Measurements from ENCODE around the gene C3.
A peak's percentile ranks its signal among the peaks of the same experiment; 100 is the strongest.
"Not testable (repeated sequence)": the region's sequence is repeated elsewhere in the genome, so short reads cannot be mapped to it uniquely, and the experiment has no call there.

The C3 gene

DNA sequence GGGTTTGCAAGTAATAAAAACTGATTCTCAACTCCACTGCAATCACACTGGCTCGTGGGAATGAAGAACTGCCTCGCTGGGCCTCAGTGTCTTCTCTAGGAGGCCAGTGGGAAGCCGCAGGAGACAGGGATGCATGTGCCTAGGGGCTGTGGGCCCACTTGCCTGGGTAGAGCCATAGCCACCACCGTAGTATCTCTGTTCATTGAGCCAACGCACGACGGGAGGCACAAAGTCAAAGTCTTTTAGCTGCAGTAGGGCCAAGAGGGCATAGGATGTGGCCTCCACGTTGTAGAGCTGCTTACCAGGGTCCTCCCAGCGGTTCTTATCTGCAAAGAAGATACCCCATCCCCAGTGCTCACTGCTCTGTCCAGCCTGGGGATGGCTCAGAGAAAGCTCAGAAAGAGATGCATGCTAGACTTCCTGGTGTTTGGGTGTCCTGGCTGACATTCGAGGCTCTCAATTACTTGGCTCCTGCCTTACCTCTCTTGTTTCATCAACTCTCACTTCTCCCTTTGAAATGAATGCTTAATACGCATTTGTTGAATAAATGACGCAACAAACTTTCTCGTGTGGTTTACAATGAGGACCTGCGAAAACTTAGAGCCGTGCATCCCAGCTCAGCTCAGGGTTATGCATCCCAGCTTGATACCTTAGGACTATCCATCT is 34.4 kb downstream of the C3 start:
- DNase-seq, result no peak

DNA sequence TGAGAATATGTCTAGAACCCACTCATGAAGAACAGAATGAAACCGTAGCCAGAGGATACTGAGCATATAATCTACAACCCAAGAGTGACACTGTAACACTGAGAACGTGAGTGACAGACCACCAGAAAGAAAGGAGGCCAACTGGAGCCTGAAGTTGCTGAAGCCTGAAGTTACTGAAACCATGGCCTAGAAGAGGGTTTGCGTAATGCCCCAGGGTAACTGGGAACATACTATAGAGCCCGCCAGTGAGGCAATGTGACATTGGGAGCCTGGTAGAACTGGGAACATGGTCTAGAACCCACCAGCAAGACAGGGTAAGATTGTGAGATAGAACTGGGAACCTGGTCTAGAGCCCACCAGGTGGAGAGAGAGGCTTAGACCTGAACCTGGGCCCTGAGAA is 35.0 kb downstream of the C3 start:
- no peak for DNase-seq

DNA sequence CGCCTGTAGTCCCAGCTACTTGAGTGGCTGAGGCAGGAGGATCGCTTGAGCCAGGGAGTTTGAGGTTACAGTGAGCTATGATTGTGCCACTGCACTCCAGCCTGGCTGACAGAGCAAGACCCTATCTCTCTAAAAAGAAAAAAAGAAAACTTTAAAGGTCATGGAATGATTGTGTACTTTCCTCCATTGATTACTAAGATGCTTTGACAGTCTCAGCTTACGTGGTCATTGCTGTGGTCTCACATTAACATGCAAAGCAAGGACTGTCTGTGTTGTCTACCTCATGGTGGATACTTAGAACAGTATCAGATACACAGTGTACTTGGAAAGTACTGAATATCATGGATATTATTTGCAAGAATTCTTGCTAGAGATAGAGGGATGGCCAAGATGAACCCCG is 36.5 kb downstream of the C3 start:
- DNase-seq, result no peak

DNA sequence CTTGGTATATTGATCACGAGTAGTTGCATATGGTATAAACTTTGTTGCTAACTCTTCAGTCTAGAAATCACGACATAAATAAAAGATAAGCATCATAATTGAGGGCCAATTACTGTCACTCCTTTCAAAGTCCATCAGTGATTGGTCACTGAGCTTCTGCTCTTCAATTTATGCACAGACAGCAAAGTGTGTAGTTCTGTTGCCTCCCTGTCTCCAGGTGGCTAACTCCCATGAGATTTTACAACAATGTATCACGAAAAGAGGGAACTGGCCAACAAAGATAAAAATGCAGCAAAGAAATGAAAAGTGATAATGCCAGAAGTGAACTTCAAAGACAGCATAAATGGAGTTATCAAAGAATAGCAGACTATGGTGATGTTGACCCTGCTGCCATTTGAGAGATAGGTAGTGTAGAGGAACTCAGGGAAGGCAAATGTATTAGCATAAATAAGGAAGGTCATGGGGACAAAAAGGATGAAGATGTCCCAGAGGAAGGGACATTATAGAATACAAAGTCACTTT is 37.8 kb downstream of the C3 start:
- DNase-seq, result no peak

- DNase-seq, result no peak
Measured at GRCh38 chr19:6680141-6680540, 40.3 kb downstream of the C3 start.

- DNase-seq, result no peak
Measured at GRCh38 chr19:6679139-6679538, 41.3 kb downstream of the C3 start.

GRCh38 chr19:6678690-6679109 is 41.8 kb downstream of the C3 start:
- DNase-seq, result peak; percentile 61 to 77

DNA sequence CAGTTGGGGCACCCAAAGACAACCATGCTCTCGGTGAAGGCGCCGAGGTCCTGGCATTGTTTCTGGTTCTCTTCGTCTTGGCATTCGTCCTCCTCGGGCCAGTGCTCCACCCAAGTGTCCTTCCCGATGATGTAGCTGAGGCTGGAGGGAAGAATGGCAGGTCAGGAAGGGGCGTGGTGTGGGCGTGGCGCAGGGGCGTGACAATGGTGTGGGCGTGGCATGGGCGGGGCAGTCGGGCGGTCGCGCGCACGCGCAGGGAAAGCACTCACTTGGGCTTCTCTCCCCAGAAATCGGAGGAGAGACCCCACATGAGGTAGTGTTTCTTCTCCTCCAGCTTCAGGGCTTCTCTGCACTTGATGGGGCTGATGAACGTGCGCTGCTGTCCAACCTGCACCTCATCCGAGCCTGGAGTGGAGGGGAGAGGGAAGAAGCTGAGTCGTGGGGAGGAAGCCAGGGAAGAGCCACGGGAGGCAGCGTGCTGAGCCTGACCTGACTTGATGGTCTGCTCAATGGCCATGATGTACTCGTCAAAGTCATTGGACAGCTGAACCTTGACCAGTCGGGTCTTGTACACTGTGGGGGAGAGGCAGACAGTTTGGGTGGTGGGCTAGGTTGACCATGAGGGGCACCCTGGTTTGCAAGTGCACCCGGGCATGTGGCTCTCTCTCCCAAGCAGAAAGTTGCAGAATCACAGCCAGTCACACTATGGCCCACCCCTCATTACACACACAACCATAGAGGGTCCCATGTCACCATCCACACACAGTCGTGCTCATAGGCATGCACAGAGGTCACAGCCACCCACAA is 42.4 kb downstream of the C3 start:
- peak; percentile 32 to 63 for DNase-seq

GRCh38 chr19:6677495-6677882 is 43.0 kb downstream of the C3 start:
- DNase-seq, result no peak

- DNase-seq, result no peak
Measured at GRCh38 chr19:6676288-6676687, 44.2 kb downstream of the C3 start.

DNA sequence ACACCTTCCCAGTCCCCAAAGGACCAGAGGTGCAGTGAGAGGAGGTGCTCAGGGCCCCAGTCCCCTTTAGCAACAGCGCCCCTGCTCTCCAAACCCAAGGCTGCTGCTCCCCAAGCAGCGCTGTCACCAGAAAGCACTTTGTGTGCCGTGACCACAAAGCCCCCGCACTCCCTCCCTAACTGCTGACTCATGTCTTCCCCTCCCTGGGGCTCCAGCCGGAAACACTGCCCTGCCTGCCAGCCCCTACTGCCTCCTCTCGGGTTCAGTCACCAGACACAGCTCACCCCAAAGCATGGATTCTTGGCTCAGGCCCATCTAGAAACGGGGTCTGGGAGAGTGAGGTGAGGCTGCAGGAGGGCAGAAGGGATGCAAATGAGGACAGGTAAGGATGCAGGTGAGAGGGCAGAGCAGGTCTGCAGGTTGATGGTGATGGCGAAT is 45.6 kb downstream of the C3 start:
- DNase-seq, result peak; percentile 90 to 92

GRCh38 chr19:6674408-6674807 is 46.0 kb downstream of the C3 start:
- not testable (repeated sequence) for DNase-seq

DNA sequence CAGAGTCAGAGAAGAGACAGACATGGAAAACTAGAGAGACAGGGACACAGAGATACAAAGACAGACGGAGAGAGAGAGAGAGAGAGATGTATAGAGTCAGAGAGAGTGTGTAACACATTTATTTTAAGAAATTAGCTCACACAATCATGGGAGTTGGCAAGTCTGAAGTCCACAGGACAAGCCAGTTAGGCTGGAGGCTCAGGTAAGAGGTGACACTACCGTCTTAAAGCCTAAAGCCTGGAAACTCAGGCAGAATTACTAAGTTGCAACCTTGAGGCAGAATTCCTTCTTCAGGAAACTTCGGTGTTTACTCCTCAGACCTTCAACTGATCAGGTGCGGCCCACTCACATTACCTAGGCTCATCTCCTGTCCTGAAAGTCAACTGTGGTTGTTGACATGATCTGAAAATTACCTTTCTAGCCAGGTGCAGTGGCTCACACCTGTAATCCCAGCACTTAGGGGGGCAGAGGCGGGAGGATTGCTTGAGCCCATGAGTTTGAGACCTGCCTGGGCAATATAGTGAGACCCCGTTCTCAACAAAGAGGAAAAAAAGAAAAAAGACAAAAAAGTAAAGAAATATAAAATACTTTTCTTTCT is 47.7 kb downstream of the C3 start:
- no peak for DNase-seq

DNA sequence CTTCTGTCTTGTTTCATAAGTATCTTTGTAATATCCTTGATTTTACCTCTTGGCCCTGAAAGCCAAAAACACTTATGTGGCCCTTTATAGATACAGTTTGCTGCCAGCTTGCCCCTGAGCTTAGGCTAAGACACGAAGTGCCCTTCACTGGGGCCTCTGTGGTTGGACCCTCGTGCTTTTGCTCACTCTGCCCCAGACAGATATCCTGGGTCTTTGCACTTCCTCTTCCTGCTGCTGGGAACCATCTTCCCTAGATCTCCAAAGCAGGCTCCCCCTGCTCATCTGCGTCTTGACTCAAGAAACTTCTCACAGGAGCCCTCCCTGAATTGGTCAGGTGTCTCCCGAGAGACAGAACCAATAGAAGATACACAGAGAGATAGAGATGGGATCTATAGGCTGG is 48.5 kb downstream of the C3 start:
- DNase-seq, result no peak

DNA sequence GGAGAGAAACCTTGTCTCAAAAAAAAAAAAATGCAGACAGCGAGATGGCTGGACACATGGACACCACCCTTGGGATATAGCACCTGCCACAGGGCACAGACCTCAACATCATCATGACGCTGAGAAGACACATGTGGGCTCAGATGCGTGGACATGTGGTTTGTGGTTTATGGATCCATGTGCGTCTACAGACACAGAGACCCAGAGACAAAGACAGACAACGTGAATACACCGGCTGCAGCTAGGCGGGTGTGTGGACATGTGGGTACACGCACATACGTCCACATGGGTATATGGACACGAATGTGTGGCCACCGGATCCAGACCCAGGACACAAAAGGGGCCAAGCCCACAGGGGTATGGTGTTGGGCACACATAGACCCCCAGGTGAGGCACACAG is 51.8 kb downstream of the C3 start:
- DNase-seq, result peak; percentile 37 to 49

DNA sequence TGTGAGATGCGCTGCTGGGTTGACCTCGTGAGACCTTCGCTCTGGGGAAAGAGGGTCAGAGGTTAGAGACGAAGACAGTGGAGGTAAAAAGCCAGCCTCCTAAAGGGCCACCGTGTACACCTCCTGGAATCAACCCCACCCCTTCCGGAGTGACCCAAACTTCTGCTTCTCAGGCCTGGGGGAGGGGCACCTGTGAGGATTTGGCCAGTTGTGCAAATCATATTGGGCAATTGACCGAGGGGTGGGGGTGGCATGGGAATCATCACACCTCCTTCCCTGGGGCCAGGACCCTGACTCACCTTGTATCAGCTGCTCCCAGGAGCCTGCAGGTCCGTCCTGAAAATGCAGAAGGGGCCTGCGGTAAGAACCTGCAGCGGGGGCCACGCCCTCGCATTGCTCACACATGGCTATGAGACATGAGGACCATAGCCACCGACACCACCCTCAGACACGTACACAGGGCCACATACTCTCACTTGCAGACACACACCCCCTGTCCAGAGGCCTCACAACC is 53.3 kb downstream of the C3 start:
- peak; percentile 38 to 54 for DNase-seq

DNA sequence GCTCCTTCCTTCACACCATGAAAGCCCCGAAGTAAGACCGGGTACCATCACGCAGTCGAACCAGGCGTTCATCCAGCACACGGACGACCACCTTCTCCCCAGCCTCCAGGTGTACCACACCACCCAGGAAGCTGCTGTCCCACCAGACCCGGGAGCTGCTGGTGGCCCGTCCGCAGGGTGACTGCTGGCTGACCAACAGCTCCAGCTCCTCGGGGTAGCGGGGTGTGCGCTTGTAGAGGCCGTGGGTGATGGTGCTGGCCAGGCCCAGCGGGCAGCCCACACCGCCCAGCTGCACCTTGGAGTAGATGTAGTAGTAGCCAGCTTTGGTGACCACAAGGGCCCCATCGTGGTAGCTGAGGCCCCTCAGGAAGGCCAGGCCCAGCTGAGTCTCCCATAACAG is 55.5 kb downstream of the C3 start:
- DNase-seq, result no peak

GRCh38 chr19:6663236-6664201 is 56.9 kb downstream of the C3 start:
- DNase-seq, result peak; percentile 38 to 54

GRCh38 chr19:6662702-6663101 is 57.7 kb downstream of the C3 start:
- DNase-seq, result peak; percentile 20 to 43

- DNase-seq, result peak; percentile 65 to 68
Measured at GRCh38 chr19:6661509-6662244, 58.8 kb downstream of the C3 start.

DNA sequence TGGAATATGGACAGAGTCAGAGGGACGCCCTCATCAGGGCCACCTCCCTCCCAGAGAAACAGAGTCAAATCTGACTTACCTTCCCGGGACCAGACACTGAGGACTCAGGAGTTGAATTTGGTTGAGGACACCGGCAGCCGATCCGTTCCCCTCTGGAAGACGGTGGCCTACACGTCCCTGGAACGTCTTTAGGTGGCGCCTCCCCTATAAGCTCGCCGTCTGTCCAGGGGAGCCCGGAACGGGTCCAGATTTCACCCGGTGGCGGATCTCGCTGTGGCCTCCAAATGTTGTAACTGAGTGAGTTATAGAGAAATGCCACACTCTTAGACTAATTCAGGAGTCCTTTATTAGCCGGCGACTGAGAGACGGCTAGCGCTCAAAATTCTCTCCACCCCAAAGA is 59.5 kb downstream of the C3 start:
- no peak for DNase-seq

DNA sequence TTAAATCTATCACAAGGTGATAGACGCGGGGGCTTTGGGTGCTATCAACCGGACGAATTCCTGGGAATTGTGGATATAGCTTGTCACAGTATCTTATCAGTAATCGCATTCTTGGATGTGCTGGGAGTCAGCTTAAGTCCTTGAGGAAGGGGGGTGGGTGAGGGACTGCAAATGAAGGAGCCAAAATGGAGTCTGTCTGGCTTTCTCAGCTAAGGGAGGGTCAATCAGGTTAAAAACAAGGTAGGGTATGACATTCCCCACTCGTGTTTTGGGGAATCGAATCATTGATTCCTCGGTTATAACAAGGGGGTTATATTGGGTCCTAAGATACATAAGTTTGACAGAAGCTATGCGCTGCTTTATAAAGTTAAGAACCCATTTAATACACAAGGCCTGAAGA is 64.1 kb downstream of the C3 start:
- not testable (repeated sequence) for DNase-seq

Measured in activated CD4-positive, alpha-beta T cell treated with anti-CD3 and anti-CD28 coated beads for 4 hours (primary cell).